GM12874 (cell line): ENCODE data around the gene DOHH.

Experiments used
- CTCF ChIP-seq: IDR thresholded peaks from 2 replicates; pipeline ENCODE4 v1.5.1; 2011; ENCODE audit warnings: low read depth, mild to moderate bottlenecking, control low read depth, low read length, moderate library complexity; ENCODE audit not compliant: insufficient read depth

DOHH gene

GRCh38 chr19:3501780-3502179, 1.3 kb upstream of the DOHH start:
- TF ChIP-seq CTCF, result no peak

GRCh38 chr19:3499738-3500428, 591 bp downstream of the DOHH start:
- TF ChIP-seq CTCF, result no peak

- TF ChIP-seq CTCF, result no peak
Observed at GRCh38 chr19:3497757-3498520, 2.5 kb downstream of the DOHH start.

DNA sequence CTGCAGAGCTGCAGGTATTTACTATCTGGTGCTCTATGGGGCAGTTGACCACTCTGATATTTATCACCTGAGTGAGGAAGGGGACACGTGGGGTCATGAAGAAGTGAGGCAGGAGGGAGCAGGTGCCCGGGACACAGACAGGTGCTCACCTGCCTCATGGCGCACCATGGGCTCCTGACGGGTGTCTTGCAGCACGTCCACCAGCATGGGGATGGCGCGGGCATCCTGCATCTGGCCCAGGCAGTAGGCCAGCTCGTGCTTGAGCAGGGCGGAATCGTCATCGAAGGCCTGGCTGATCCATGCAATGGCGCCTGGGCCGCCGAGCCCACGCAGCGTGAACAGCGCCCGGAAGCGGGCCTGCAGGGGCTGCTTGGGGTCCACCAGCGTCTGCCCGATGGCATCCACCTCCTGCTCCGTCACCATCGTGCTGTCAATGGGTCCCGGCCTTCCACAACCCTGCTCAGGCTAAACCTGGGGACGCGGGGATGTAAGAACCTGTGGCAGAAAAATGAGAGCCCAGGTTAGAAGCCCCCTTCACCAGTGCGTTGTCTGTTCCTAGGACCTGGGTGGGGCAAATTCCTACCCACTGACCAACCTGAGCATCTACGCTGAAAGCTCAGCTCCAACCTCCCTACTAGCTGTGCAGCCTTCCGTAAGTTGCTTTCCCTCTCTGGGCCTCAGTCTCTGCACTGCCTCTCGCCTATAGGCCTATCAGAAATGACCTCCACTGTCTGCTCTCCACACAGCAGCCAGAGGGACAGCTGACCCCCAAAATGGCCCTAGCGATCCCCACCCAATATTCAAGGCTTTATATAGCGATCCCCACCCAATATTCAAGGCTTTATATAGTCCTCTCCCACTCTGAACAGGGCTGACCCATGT, 3.8 kb downstream of the DOHH start:
- no peak for TF ChIP-seq CTCF

GRCh38 chr19:3494559-3494958, 5.9 kb downstream of the DOHH start:
- no peak for TF ChIP-seq CTCF

DNA sequence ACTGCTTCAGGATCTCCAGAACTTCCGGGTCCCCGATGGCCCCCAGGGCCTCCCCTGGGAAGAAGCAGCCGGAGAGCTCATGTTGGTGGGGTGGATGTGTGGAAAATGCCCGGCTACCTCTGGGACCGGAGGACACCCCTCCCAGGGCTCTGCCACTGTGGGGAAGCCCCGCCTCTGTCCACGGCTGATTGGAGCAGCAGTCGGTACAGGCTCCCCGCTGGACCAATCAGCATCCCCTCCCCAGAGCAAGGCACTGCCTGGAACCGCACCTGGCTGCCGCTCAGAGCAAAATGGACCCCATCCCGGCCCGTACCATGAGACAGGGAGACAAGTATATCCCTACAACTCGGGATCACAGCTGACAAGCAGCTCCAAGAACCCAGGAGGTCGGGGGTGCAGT, 6.4 kb downstream of the DOHH start:
- TF ChIP-seq CTCF, result no peak

DNA sequence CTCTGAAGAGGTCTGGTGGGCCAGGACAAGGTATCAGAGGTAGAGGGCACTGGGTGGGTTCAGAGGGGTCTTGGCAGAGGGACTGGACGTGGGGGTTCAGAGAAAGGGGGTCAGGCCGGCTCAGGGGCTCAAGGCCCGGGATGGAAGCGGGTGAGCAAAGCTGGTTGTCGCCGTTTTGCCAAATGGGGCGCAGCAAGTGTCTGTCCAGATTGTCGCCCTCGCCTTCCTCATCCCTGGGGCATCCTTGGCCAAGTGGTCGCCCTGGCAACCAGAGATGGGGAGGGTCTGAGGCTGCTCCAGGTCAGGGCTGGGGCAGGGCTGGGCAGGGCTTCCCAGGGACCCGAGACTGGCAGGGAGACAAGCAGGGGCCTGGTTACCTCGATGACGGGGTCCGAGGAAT, 6.8 kb downstream of the DOHH start:
- TF ChIP-seq CTCF, result no peak
